ENCODE results near the gene HSD17B8.

DNA sequence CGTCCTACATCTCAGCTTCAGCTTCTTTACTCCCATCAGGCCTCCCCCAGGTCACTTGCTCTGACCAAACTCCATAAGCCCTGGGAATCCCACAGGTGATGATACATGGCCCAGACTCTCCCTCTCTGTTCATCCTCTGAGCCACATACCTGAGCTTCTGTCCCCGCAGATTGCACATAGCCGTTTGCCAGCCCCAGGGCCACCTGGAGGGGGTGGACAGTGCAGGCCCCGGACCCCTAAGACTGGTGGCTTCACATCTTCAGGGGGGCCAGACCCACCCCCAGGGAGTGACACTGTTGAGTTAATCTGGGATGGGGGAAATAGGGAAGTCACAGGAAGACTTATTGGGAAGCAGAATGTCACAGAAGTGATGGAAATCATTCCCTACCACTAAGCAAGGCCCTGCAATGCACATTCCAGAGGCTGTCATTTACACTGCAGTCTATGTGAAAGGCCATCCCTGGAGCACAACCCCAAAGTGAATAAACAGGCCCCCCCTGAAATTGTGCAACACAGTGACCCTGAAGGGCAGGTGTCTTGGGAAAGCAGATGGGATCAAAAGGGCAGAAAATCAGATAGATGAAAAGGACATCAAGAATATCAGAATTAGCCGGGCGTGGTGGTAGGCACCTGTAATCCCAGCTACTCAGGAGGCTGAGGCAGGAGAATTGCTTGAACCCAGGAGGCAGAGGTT is 6.1 kb upstream of the HSD17B8 start:
- TF ChIP-seq, protein P1, sequence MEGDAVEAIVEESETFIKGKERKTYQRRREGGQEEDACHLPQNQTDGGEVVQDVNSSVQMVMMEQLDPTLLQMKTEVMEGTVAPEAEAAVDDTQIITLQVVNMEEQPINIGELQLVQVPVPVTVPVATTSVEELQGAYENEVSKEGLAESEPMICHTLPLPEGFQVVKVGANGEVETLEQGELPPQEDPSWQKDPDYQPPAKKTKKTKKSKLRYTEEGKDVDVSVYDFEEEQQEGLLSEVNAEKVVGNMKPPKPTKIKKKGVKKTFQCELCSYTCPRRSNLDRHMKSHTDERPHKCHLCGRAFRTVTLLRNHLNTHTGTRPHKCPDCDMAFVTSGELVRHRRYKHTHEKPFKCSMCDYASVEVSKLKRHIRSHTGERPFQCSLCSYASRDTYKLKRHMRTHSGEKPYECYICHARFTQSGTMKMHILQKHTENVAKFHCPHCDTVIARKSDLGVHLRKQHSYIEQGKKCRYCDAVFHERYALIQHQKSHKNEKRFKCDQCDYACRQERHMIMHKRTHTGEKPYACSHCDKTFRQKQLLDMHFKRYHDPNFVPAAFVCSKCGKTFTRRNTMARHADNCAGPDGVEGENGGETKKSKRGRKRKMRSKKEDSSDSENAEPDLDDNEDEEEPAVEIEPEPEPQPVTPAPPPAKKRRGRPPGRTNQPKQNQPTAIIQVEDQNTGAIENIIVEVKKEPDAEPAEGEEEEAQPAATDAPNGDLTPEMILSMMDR (IDR thresholded peaks at IDR 0.05) = no peak
- no peak for TF ChIP-seq EZH2 (IDR thresholded peaks at IDR 0.05; ENCODE audit: borderline replicate concordance, insufficient read depth, low read depth, low read length, poor library complexity, severe bottlenecking)

Measured in B cell (primary cell).